CD4-positive, alpha-beta memory T cell (primary cell): ENCODE results near the gene PRIMA1. TPM values are rescaled to one million over a fixed set of nuclear protein-coding genes. Genes with fewer than 3 reads are reported as not detected.

ENCODE experiments used
- CTCF ChIA-PET: fragments of 350-600 bp; sonication (Branson Sonifier 250); formaldehyde crosslinking; loops from one replicate; lab custom pipeline; 2021; ENCODE audit warnings: inconsistent platforms; ENCODE audit not compliant: partially characterized antibody; lab: Charles Lee
- POLR2A ChIA-PET: fragments of 350-600 bp; sonication (Branson Sonifier 250); formaldehyde crosslinking; loops from one replicate; lab custom pipeline; 2021; ENCODE audit not compliant: partially characterized antibody; lab: Charles Lee
- DNase-seq, 5 donors: peaks; one replicate each; pipeline versions ENCODE4 v3.0.0 to v3.0.0-alpha.2; 2020 to 2022; ENCODE audit warnings: mixed read lengths in 1 of 5
- H3K27ac ChIP-seq: one replicate; pipeline ENCODE4 v1.7.0; 2013; ENCODE audit warnings: low read depth, low read length
- H3K27me3 ChIP-seq: 2 replicates; pipeline ENCODE4 v1.7.0; 2013; ENCODE audit warnings: mild to moderate bottlenecking, low read length, moderate library complexity; ENCODE audit not compliant: insufficient read depth
- H3K36me3 ChIP-seq: 2 replicates; pipeline ENCODE4 v1.7.0; 2013; ENCODE audit warnings: mild to moderate bottlenecking, low read length, moderate library complexity; ENCODE audit not compliant: insufficient read depth
- H3K4me1 ChIP-seq: 2 replicates; pipeline ENCODE4 v1.7.0; 2013; ENCODE audit warnings: mild to moderate bottlenecking, low read length, moderate library complexity; ENCODE audit not compliant: insufficient read depth
- H3K4me3 ChIP-seq, 2 donors: one replicate each; pipeline ENCODE4 v1.7.0; 2013; ENCODE audit warnings: low read length in 2 of 2, mild to moderate bottlenecking in 1 of 2
- H3K9me3 ChIP-seq, 2 donors: one replicate each; pipeline ENCODE4 v1.7.0; 2013; ENCODE audit warnings: low read length in 2 of 2, control low read depth in 1 of 2; ENCODE audit not compliant: control insufficient read depth in 1 of 2
- H3K27ac Mint-ChIP-seq, 7 donors: one replicate each; pipeline ENCODE4 v1.8.0; 2020 to 2021; ENCODE audit warnings: mixed read lengths in 7 of 7, mild to moderate bottlenecking in 6 of 7, inconsistent platforms in 3 of 7, moderate library complexity in 3 of 7
- H3K27me3 Mint-ChIP-seq, 2 donors: one replicate each; pipeline ENCODE4 v1.8.0; 2020 to 2021; ENCODE audit warnings: mixed read lengths in 2 of 2
- H3K36me3 Mint-ChIP-seq, 2 donors: one replicate each; pipeline ENCODE4 v1.8.0; 2020 to 2021; ENCODE audit warnings: mixed read lengths in 2 of 2, inconsistent platforms in 1 of 2, mild to moderate bottlenecking in 1 of 2
- H3K4me1 Mint-ChIP-seq, 4 donors: one replicate each; pipeline ENCODE4 v1.8.0; 2020 to 2021; ENCODE audit warnings: mixed read lengths in 4 of 4, mild to moderate bottlenecking in 1 of 4
- H3K4me3 Mint-ChIP-seq, 8 donors: one replicate each; pipeline ENCODE4 v1.8.0; 2020 to 2021; ENCODE audit warnings: mixed read lengths in 8 of 8, mild to moderate bottlenecking in 7 of 8, moderate library complexity in 6 of 8, inconsistent platforms in 3 of 8
- H3K9me3 Mint-ChIP-seq, 8 donors: one replicate each; pipeline ENCODE4 v1.8.0; 2020 to 2021; ENCODE audit warnings: mixed read lengths in 8 of 8, mild to moderate bottlenecking in 5 of 8, inconsistent platforms in 3 of 8, moderate library complexity in 1 of 8
- intact Hi-C: fragments of 100-400 bp; cut with micrococcal nuclease; formaldehyde crosslinking; loops from one replicate; pipeline ENCODE4 v1.15.1; 2023
- polyA plus RNA-seq, 2 donors: library from polyadenylated mRNA; unstranded; fragments of 300-500 nt; fragmentation: Illumina TruSeq; gene quantifications; one replicate each; pipeline ENCODE4 v1.2.3, GENCODE V29; 2021
- total RNA-seq, 2 experiments: library from RNA; stranded (reverse); gene quantifications; one replicate each; pipeline ENCODE4 v1.2.3, GENCODE V29; 2021

The PRIMA1 gene
- total and polyA plus RNA-seq, 4 experiments from 2014 or later, result not detected

GRCh38 chr14:93728651-93729016 is 59.7 kb downstream of the PRIMA1 start:
- no peak overlapping the region for H3K4me3 Mint-ChIP-seq
- H3K27me3 Mint-ChIP-seq, result peaks cover 0 to 7% of the 10 kb centered on the region in 2 donors
- Histone ChIP-seq H3K4me3 (no peak overlapping the region), H3K9me3 (no peaks in the 10 kb centered on the region), H3K36me3 (no peaks in the 10 kb centered on the region), H3K27me3 (no peaks in the 10 kb centered on the region), H3K4me1 (no peaks in the 10 kb centered on the region), H3K27ac (no peak overlapping the region)
- CTCF ChIA-PET, result no interaction called here
- H3K27ac Mint-ChIP-seq, result no peak overlapping the region
- intact Hi-C loops, result no loop called here
- peaks cover 0 to 1% (median 0%) of the 10 kb centered on the region in 8 donors for H3K9me3 Mint-ChIP-seq
- no peaks in the 10 kb centered on the region for H3K4me1 Mint-ChIP-seq
- H3K36me3 Mint-ChIP-seq, result no peaks in the 10 kb centered on the region
- DNase-seq, result no peak
- POLR2A ChIA-PET, result no interaction called here

GRCh38 chr14:93727917-93728650 is 60.2 kb downstream of the PRIMA1 start:
- intact Hi-C loops, result no loop called here
- Mint-ChIP-seq H3K4me1 (no peaks in the 10 kb centered on the region), H3K27ac (no peak overlapping the region), H3K36me3 (no peaks in the 10 kb centered on the region), H3K27me3 (peaks cover 0 to 7% of the 10 kb centered on the region in 2 donors), H3K9me3 (peaks cover 0 to 1% (median 0%) of the 10 kb centered on the region in 8 donors), H3K4me3 (no peak overlapping the region)
- H3K4me3 ChIP-seq, result no peak overlapping the region
- CTCF ChIA-PET, result no interaction called here
- no peaks in the 10 kb centered on the region for H3K27me3 ChIP-seq
- H3K27ac ChIP-seq, result no peak overlapping the region
- no peaks in the 10 kb centered on the region for H3K4me1 ChIP-seq
- H3K9me3 ChIP-seq, result no peaks in the 10 kb centered on the region
- POLR2A ChIA-PET, result no interaction called here
- no peaks in the 10 kb centered on the region for H3K36me3 ChIP-seq
- DNase-seq, result no peak

- Mint-ChIP-seq H3K27ac (peak overlapping the region in 1 of 7 donors; percentile 2), H3K4me1 (no peaks in the 10 kb centered on the region), H3K36me3 (no peaks in the 10 kb centered on the region), H3K27me3 (peaks cover 0 to 7% of the 10 kb centered on the region in 2 donors), H3K4me3 (no peak overlapping the region), H3K9me3 (peaks cover 0 to 4% (median 0%) of the 10 kb centered on the region in 8 donors)
- Histone ChIP-seq H3K4me3 (no peak overlapping the region), H3K4me1 (no peaks in the 10 kb centered on the region), H3K9me3 (no peaks in the 10 kb centered on the region), H3K27me3 (no peaks in the 10 kb centered on the region), H3K36me3 (no peaks in the 10 kb centered on the region), H3K27ac (no peak overlapping the region)
- DNase-seq, result no peak
- ChIA-PET POLR2A (no interaction called here), CTCF (no interaction called here)
- intact Hi-C loops, result no loop called here
These were observed 61.1 kb downstream of the PRIMA1 start for GRCh38 chr14:93727039-93727740.

GRCh38 chr14:93725993-93726392 is 62.3 kb downstream of the PRIMA1 start:
- Histone ChIP-seq H3K27me3 (no peaks in the 10 kb centered on the region), H3K9me3 (no peaks in the 10 kb centered on the region), H3K36me3 (no peaks in the 10 kb centered on the region), H3K4me1 (no peaks in the 10 kb centered on the region), H3K27ac (no peak overlapping the region), H3K4me3 (no peak overlapping the region)
- Mint-ChIP-seq H3K4me3 (no peak overlapping the region), H3K36me3 (no peaks in the 10 kb centered on the region), H3K4me1 (no peaks in the 10 kb centered on the region), H3K27me3 (peaks cover 0 to 7% of the 10 kb centered on the region in 2 donors), H3K27ac (no peak overlapping the region), H3K9me3 (peaks cover 0 to 5% (median 0%) of the 10 kb centered on the region in 8 donors)
- ChIA-PET CTCF (no interaction called here), POLR2A (no interaction called here)
- intact Hi-C loops, result no loop called here
- no peak for DNase-seq

- no peak overlapping the region for H3K27ac Mint-ChIP-seq
- no peak for DNase-seq
- H3K4me1 Mint-ChIP-seq, result no peaks in the 10 kb centered on the region
- Histone ChIP-seq H3K4me3 (no peak overlapping the region), H3K27ac (no peak overlapping the region), H3K9me3 (no peaks in the 10 kb centered on the region), H3K4me1 (no peaks in the 10 kb centered on the region), H3K36me3 (no peaks in the 10 kb centered on the region), H3K27me3 (no peaks in the 10 kb centered on the region)
- ChIA-PET POLR2A (no interaction called here), CTCF (no interaction called here)
- peaks cover 0 to 7% of the 10 kb centered on the region in 2 donors for H3K27me3 Mint-ChIP-seq
- H3K9me3 Mint-ChIP-seq, result peaks cover 0 to 5% (median 0%) of the 10 kb centered on the region in 8 donors
- H3K36me3 Mint-ChIP-seq, result no peaks in the 10 kb centered on the region
- H3K4me3 Mint-ChIP-seq, result no peak overlapping the region
- intact Hi-C loops, result no loop called here
These were observed 63.2 kb downstream of the PRIMA1 start for GRCh38 chr14:93725002-93725582.

GRCh38 chr14:93723001-93723400 is 65.3 kb downstream of the PRIMA1 start:
- no peaks in the 10 kb centered on the region for H3K4me1 ChIP-seq
- ChIA-PET POLR2A (no interaction called here), CTCF (interaction anchor here (0.7 kb wide), 1 partner anchor 95 kb away, joined by 3 read pairs; no protein-coding TSS in a partner anchor)
- Mint-ChIP-seq H3K36me3 (no peaks in the 10 kb centered on the region), H3K27ac (no peak overlapping the region), H3K4me3 (no peak overlapping the region), H3K27me3 (peaks cover 0 to 6% of the 10 kb centered on the region in 2 donors), H3K9me3 (peaks cover 0 to 5% (median 0%) of the 10 kb centered on the region in 8 donors), H3K4me1 (no peaks in the 10 kb centered on the region)
- no peak overlapping the region for H3K27ac ChIP-seq
- no peak for DNase-seq
- H3K27me3 ChIP-seq, result no peaks in the 10 kb centered on the region
- H3K36me3 ChIP-seq, result no peaks in the 10 kb centered on the region
- intact Hi-C loops, result no loop called here
- no peaks in the 10 kb centered on the region for H3K9me3 ChIP-seq
- H3K4me3 ChIP-seq, result no peak overlapping the region

- H3K27me3 Mint-ChIP-seq, result peaks cover 1 to 2% of the 10 kb centered on the region in 2 donors
- intact Hi-C loops, result no loop called here
- Histone ChIP-seq H3K36me3 (no peaks in the 10 kb centered on the region), H3K4me3 (no peak overlapping the region), H3K4me1 (no peaks in the 10 kb centered on the region), H3K27me3 (no peaks in the 10 kb centered on the region), H3K9me3 (no peaks in the 10 kb centered on the region), H3K27ac (no peak overlapping the region)
- no peak overlapping the region for H3K27ac Mint-ChIP-seq
- POLR2A ChIA-PET, result no interaction called here
- CTCF ChIA-PET, result no interaction called here
- H3K4me3 Mint-ChIP-seq, result no peak overlapping the region
- DNase-seq, result no peak
- peaks cover 0 to 5% (median 0%) of the 10 kb centered on the region in 8 donors for H3K9me3 Mint-ChIP-seq
- H3K4me1 Mint-ChIP-seq, result no peaks in the 10 kb centered on the region
- no peaks in the 10 kb centered on the region for H3K36me3 Mint-ChIP-seq
These were observed 67.3 kb downstream of the PRIMA1 start for GRCh38 chr14:93720981-93721483.
